HCT116 (cell line): ENCODE data around the gene CHST1. TPM values are rescaled to one million over a fixed set of nuclear protein-coding genes. Genes with fewer than 3 reads are reported as not detected.

Experiments
- ATAC-seq: fragments of 200-7000 bp; cut with Tn5 transposase; 2 replicates; pipeline ENCODE4 v1.9.1; 2020; ENCODE audit warnings: mild to moderate bottlenecking, moderate library complexity
- BruUV-seq: library from RNA; stranded (reverse); fragments of 400-500 nt; replicated peaks from 2 replicates; lab custom pipeline; 2021; lab: Mats Ljungman, UMichigan
- CTCF ChIA-PET: fragments of 300-600 bp; sonication (Branson Sonifier 250); formaldehyde crosslinking; loops from one replicate; lab custom pipeline; 2021; ENCODE audit warnings: antibody characterized with exemption; lab: Charles Lee
- POLR2A ChIA-PET: fragments of 300-600, 350-600 bp; sonication (Branson Sonifier 250); formaldehyde crosslinking; loops from one replicate; lab custom pipeline; 2021; ENCODE audit warnings: antibody characterized with exemption; lab: Charles Lee
- RAD21 ChIA-PET, 2 experiments: fragments of 300-600 bp; sonication (Branson Sonifier 250); formaldehyde crosslinking; loops; one replicate each; lab custom pipeline; 2023; ENCODE audit warnings: low total read pairs in 2 of 2; ENCODE audit not compliant: uncharacterized antibody in 2 of 2, unreplicated experiment in 2 of 2, low non-redundant PET in 1 of 2; lab: Charles Lee
- DNase-seq: peaks from one replicate; pipeline ENCODE4 v3.0.0-alpha.2; 2010; ENCODE audit warnings: low read depth, low spot score
- H2AFZ ChIP-seq: fragments of 200-600 bp; shearing (Covaris generic), sonication (generic); 2 replicates; pipeline ENCODE4 v1.6.1; 2017; ENCODE audit warnings: low read depth, mixed run types, mixed read lengths, antibody characterized with exemption, low read length; ENCODE audit not compliant: poor library complexity, severe bottlenecking
- H3K27ac ChIP-seq: 2 replicates; pipeline ENCODE4 v1.5.1; 2012; ENCODE audit warnings: low read depth, low read length
- H3K27me3 ChIP-seq: fragments of 200-600 bp; sonication (generic); 2 replicates; pipeline ENCODE4 v1.6.1; 2016; ENCODE audit warnings: mixed run types, low read length, mixed read lengths; ENCODE audit not compliant: insufficient read depth
- H3K36me3 ChIP-seq, 2 experiments: fragments of 200-500 bp in 1 of 2; fragments of 200-600 bp in 1 of 2; sonication (Bioruptor generic) in 1 of 2; sonication (generic) in 1 of 2; 2 replicates each; pipeline versions ENCODE4 v1.5.1 to v1.6.1; 2014 to 2016; ENCODE audit warnings: low read length in 2 of 2, inconsistent platforms in 1 of 2, mixed read lengths in 1 of 2, mixed run types in 1 of 2; ENCODE audit not compliant: insufficient read depth in 2 of 2, control insufficient read depth in 1 of 2
- H3K4me1 ChIP-seq, 2 experiments: fragments of 200-600 bp in 1 of 2; sonication (generic) in 1 of 2; 2 replicates each; pipeline versions ENCODE4 v1.5.1 to v1.6.1; 2012 to 2017; ENCODE audit warnings: low read length in 2 of 2, inconsistent platforms in 1 of 2, mild to moderate bottlenecking in 1 of 2, mixed read lengths in 1 of 2, mixed run types in 1 of 2, moderate library complexity in 1 of 2; ENCODE audit not compliant: insufficient read depth in 2 of 2, control insufficient read depth in 1 of 2
- H3K4me2 ChIP-seq: fragments of 200-600 bp; sonication (generic); 2 replicates; pipeline ENCODE4 v1.6.1; 2017; ENCODE audit warnings: mixed run types, low read length, mixed read lengths
- H3K4me3 ChIP-seq, 2 experiments: fragments of 200-600 bp in 1 of 2; sonication (generic) in 1 of 2; replicated peaks in 1 of 2; 2 replicates each; pipeline ENCODE4 v1.5.1; 2011 to 2016; ENCODE audit warnings: low read length in 2 of 2, control low read depth in 1 of 2, low read depth in 1 of 2, mild to moderate bottlenecking in 1 of 2, mixed read lengths in 1 of 2, mixed run types in 1 of 2
- H3K79me2 ChIP-seq: fragments of 200-600 bp; sonication (generic); 2 replicates; pipeline ENCODE4 v1.6.1; 2017; ENCODE audit warnings: mild to moderate bottlenecking, mixed run types, low read length, moderate library complexity, mixed read lengths; ENCODE audit not compliant: insufficient read depth
- H3K9ac ChIP-seq: fragments of 200-600 bp; sonication (generic); 2 replicates; pipeline ENCODE4 v1.6.1; 2016; ENCODE audit warnings: low read length, mixed read lengths
- H3K9me2 ChIP-seq: fragments of 200-600 bp; sonication (generic), shearing (Covaris generic); 2 replicates; pipeline ENCODE4 v1.6.1; 2017; ENCODE audit warnings: mixed run types, mild to moderate bottlenecking, moderate library complexity; ENCODE audit not compliant: insufficient read depth
- H3K9me3 ChIP-seq, 2 experiments: fragments of 200-500 bp in 1 of 2; fragments of 200-600 bp in 1 of 2; sonication (Bioruptor generic) in 1 of 2; sonication (generic) in 1 of 2; 2 replicates each; pipeline ENCODE4 v1.6.1; 2014 to 2017; ENCODE audit warnings: low read length in 2 of 2, mixed read lengths in 2 of 2, inconsistent platforms in 1 of 2, low read depth in 1 of 2, mild to moderate bottlenecking in 1 of 2, mixed run types in 1 of 2, moderate library complexity in 1 of 2; ENCODE audit not compliant: control insufficient read depth in 1 of 2, insufficient read depth in 1 of 2
- H4K20me1 ChIP-seq: fragments of 200-600 bp; sonication (generic), shearing (Covaris generic); 2 replicates; pipeline ENCODE4 v1.6.1; 2017; ENCODE audit warnings: mixed run types, mild to moderate bottlenecking, moderate library complexity; ENCODE audit not compliant: insufficient read depth
- ATF3 ChIP-seq: IDR thresholded peaks from 2 replicates; pipeline ENCODE4 v1.6.1; 2012
- CBX3 ChIP-seq: IDR thresholded peaks from 2 replicates; pipeline ENCODE4 v1.6.1; 2012; ENCODE audit warnings: low read depth
- CEBPB ChIP-seq: IDR thresholded peaks from 2 replicates; pipeline ENCODE4 v1.6.1; 2012; ENCODE audit warnings: low read depth
- EGR1 ChIP-seq: IDR thresholded peaks from 2 replicates; pipeline ENCODE4 v1.6.1; 2012; ENCODE audit warnings: low read depth
- EZH2phosphoT487 ChIP-seq: fragments of 200-600 bp; IDR thresholded peaks from 2 replicates; pipeline ENCODE4 v1.6.1; 2018; ENCODE audit warnings: antibody characterized with exemption, borderline replicate concordance
- FOSL1 ChIP-seq: IDR thresholded peaks from 2 replicates; pipeline ENCODE4 v1.6.1; 2012; ENCODE audit warnings: low read depth
- JUND ChIP-seq: IDR thresholded peaks from 2 replicates; pipeline ENCODE4 v1.6.1; 2012
- POLR2AphosphoS5 ChIP-seq: IDR thresholded peaks from 2 replicates; pipeline ENCODE4 v1.6.1; 2011; ENCODE audit warnings: mild to moderate bottlenecking, low read depth, low read length, moderate library complexity
- REST ChIP-seq: IDR thresholded peaks from 2 replicates; pipeline ENCODE4 v1.6.1; 2012; ENCODE audit warnings: low read depth
- TCF7L2 ChIP-seq: IDR thresholded peaks from 2 replicates; pipeline ENCODE4 v1.7.0; 2011; ENCODE audit warnings: borderline replicate concordance, inconsistent platforms; ENCODE audit not compliant: insufficient read depth, insufficient read length; ENCODE audit errors: extremely low read depth
- ZBTB33 ChIP-seq: IDR thresholded peaks from 2 replicates; pipeline ENCODE4 v1.6.1; 2011; ENCODE audit warnings: mild to moderate bottlenecking, low read length, moderate library complexity; ENCODE audit not compliant: insufficient replicate concordance; ENCODE audit errors: extremely low read depth
- ZFX ChIP-seq: fragments of 450-650 bp; IDR thresholded peaks from 2 replicates; pipeline ENCODE4 v1.6.1; 2017
- ZNF274 ChIP-seq: fragments of 200-500 bp; sonication (Bioruptor generic); IDR thresholded peaks from 2 replicates; pipeline ENCODE4 v1.6.1; 2014; ENCODE audit warnings: mild to moderate bottlenecking, low read depth, low read length, inconsistent platforms
- intact Hi-C: fragments of 100-400 bp; cut with micrococcal nuclease; formaldehyde crosslinking; loops from 2 replicates; pipeline ENCODE4 v1.10.0; 2022
- total RNA-seq: library from RNA; stranded (reverse); gene quantifications from one replicate; pipeline ENCODE4 v1.2.1, GENCODE V29; 2021; ENCODE audit not compliant: unreplicated experiment

CHST1 gene
- total RNA-seq, 1 experiment from 2014 or later = 0.69 TPM

GRCh38 chr11:45660729-45661438 is 4.5 kb downstream of the CHST1 start:
- CTCF ChIA-PET = interaction anchor here (1.8 kb wide), 1 partner anchor 111 kb away, joined by 5 read pairs; no protein-coding TSS in a partner anchor

More at GRCh38 chr11:45660729-45661438, 4.5 kb downstream of the CHST1 start:
- no peak overlapping the region for H3K4me2 ChIP-seq
- no peak overlapping the region for H3K9ac ChIP-seq
- H3K9me2 ChIP-seq = no peaks in the 10 kb centered on the region
- peaks cover 6% of the 10 kb centered on the region; the same call in 1 of the 2 replicates for H3K27me3 ChIP-seq
- no peak for DNase-seq
- H3K4me1 ChIP-seq = peaks cover 3 to 18% of the 10 kb centered on the region in 2 experiments; a peak in 2 of 4 replicates
- no peak for ATAC-seq
- no peaks in the 10 kb centered on the region for H3K9me3 ChIP-seq
- no peak for TF ChIP-seq POLR2AphosphoS5
- no peak for TF ChIP-seq REST
- no peak for TF ChIP-seq ZFX
- TF ChIP-seq FOSL1 = no peak
- TF ChIP-seq EZH2phosphoT487 = no peak
- TF ChIP-seq ZBTB33 = no peak
- TF ChIP-seq TCF7L2 = no peak
- no peak for TF ChIP-seq EGR1
- no peak for TF ChIP-seq ZNF274
- no peak for TF ChIP-seq JUND
- TF ChIP-seq ATF3 = no peak
- no peak for TF ChIP-seq CBX3
- TF ChIP-seq CEBPB = no peak
- no peaks in the 10 kb centered on the region for H4K20me1 ChIP-seq
- H3K36me3 ChIP-seq = no peaks in the 10 kb centered on the region
- POLR2A ChIA-PET = no interaction called here
- H2AFZ ChIP-seq = no peak overlapping the region
- H3K27ac ChIP-seq = no peak overlapping the region
- no TSS peak for BruUV-seq
- H3K79me2 ChIP-seq = no peaks in the 10 kb centered on the region
- intact Hi-C loops = no loop called here
- no peak overlapping the region for H3K4me3 ChIP-seq
- RAD21 ChIA-PET = no interaction called here
